ENCODE data around the gene FBXO38. TPM values are rescaled to one million over a fixed set of nuclear protein-coding genes. Genes with fewer than 3 reads are reported as not detected.
A peak's percentile ranks its signal among the peaks of the same experiment; 100 is the strongest.

Gene FBXO38
- total RNA-seq, 1 experiment from 2014 or later = 36.3 TPM

GRCh38 chr5:148343603-148344487, 39.9 kb upstream of the FBXO38 start:
- no peak overlapping the region for H3K4me3 ChIP-seq (replicated peaks in 1 of 2; ENCODE audit: low read depth in 1 of 2, low read length in 2 of 2)
- TF ChIP-seq SIN3A (IDR thresholded peaks at IDR 0.05; ENCODE audit: low read depth) = no peak
- no peak for TF ChIP-seq CBX3 (IDR thresholded peaks at IDR 0.05; ENCODE audit: low read depth)
- no peak for TF ChIP-seq SP1 (IDR thresholded peaks at IDR 0.05; ENCODE audit: low read depth)
- no peaks in the 10 kb centered on the region for H3K79me2 ChIP-seq (ENCODE audit: insufficient read depth, low read length)
- no peaks in the 10 kb centered on the region for H3K27me3 ChIP-seq (ENCODE audit: insufficient read depth, low read length)
- no peak overlapping the region for H3K9ac ChIP-seq (ENCODE audit: low read length)
- H3K4me1 ChIP-seq (ENCODE audit: control insufficient read depth in 1 of 2, insufficient read depth in 2 of 2, low read length in 2 of 2) = peaks cover 8 to 14% of the 10 kb centered on the region in 2 experiments; a peak in 3 of 4 replicates
- no peaks in the 10 kb centered on the region for H3K36me3 ChIP-seq (ENCODE audit: control insufficient read depth in 1 of 2, insufficient read depth in 2 of 2, low read length in 2 of 2)
- POLR2A ChIA-PET = no interaction called here
- H3K4me2 ChIP-seq (ENCODE audit: low read length) = peak overlapping the region; percentile 60
- no peaks in the 10 kb centered on the region for H4K20me1 ChIP-seq (ENCODE audit: insufficient read depth)
- peak overlapping the region; percentile 47 for H2AFZ ChIP-seq (ENCODE audit: low read depth, low read length, poor library complexity, severe bottlenecking)
- no peak for ATAC-seq
- RAD21 ChIA-PET (ENCODE audit: low non-redundant PET in 1 of 2, low total read pairs in 2 of 2, uncharacterized antibody in 2 of 2, unreplicated experiment in 2 of 2) = no interaction called here
- no peaks in the 10 kb centered on the region for H3K9me2 ChIP-seq (ENCODE audit: insufficient read depth)
- no peaks in the 10 kb centered on the region for H3K9me3 ChIP-seq (ENCODE audit: control insufficient read depth in 1 of 2, insufficient read depth in 1 of 2, low read depth in 1 of 2, low read length in 2 of 2)
- no peak for DNase-seq (ENCODE audit: low read depth, low spot score)
- no TSS peak for BruUV-seq (replicated peaks)
- intact Hi-C loops (cut with micrococcal nuclease) = no loop called here
- H3K27ac ChIP-seq (ENCODE audit: low read depth, low read length) = no peak overlapping the region
- CTCF ChIA-PET = no interaction called here

- Histone ChIP-seq H3K4me1 (ENCODE audit: control insufficient read depth in 1 of 2, insufficient read depth in 2 of 2, low read length in 2 of 2) (peaks cover 8 to 12% of the 10 kb centered on the region in 2 experiments; a peak in 3 of 4 replicates), H3K9me2 (ENCODE audit: insufficient read depth) (no peaks in the 10 kb centered on the region), H3K36me3 (ENCODE audit: control insufficient read depth in 1 of 2, insufficient read depth in 2 of 2, low read length in 2 of 2) (no peaks in the 10 kb centered on the region), H4K20me1 (ENCODE audit: insufficient read depth) (no peaks in the 10 kb centered on the region), H3K9ac (ENCODE audit: low read length) (no peak overlapping the region), H3K79me2 (ENCODE audit: insufficient read depth, low read length) (no peaks in the 10 kb centered on the region), H3K4me2 (ENCODE audit: low read length) (no peak overlapping the region), H3K9me3 (ENCODE audit: control insufficient read depth in 1 of 2, insufficient read depth in 1 of 2, low read depth in 1 of 2, low read length in 2 of 2) (no peaks in the 10 kb centered on the region), H3K27ac (ENCODE audit: low read depth, low read length) (no peak overlapping the region), H2AFZ (ENCODE audit: low read depth, low read length, poor library complexity, severe bottlenecking) (no peak overlapping the region), H3K27me3 (ENCODE audit: insufficient read depth, low read length) (no peaks in the 10 kb centered on the region), H3K4me3 (replicated peaks in 1 of 2; ENCODE audit: low read depth in 1 of 2, low read length in 2 of 2) (no peak overlapping the region)
- POLR2A ChIA-PET = no interaction called here
- ATAC-seq (no peak), DNase-seq (ENCODE audit: low read depth, low spot score) (no peak)
- CTCF ChIA-PET = no interaction called here
- RAD21 ChIA-PET (ENCODE audit: low non-redundant PET in 1 of 2, low total read pairs in 2 of 2, uncharacterized antibody in 2 of 2, unreplicated experiment in 2 of 2) = no interaction called here
- intact Hi-C loops (cut with micrococcal nuclease) = no loop called here
- BruUV-seq (replicated peaks) = no TSS peak
- TF ChIP-seq CTCF (IDR thresholded peaks at IDR 0.05 in 2 of 3, conservative IDR thresholded peaks at IDR 0.05 in 1 of 3; ENCODE audit: borderline replicate concordance in 1 of 3, insufficient read depth in 1 of 3, low read depth in 2 of 3, low read length in 2 of 3) (no peak), CEBPB (IDR thresholded peaks at IDR 0.05; ENCODE audit: low read depth) (no peak), CBX3 (IDR thresholded peaks at IDR 0.05; ENCODE audit: low read depth) (no peak), REST (IDR thresholded peaks at IDR 0.05; ENCODE audit: low read depth) (no peak), ZBTB33 (IDR thresholded peaks at IDR 0.05; ENCODE audit: extremely low read depth, insufficient replicate concordance, low read length) (no peak), JUND (IDR thresholded peaks at IDR 0.05) (no peak), ELF1 (IDR thresholded peaks at IDR 0.05; ENCODE audit: borderline replicate concordance, low read depth) (no peak), ZFX (IDR thresholded peaks at IDR 0.05) (no peak), EGR1 (IDR thresholded peaks at IDR 0.05; ENCODE audit: low read depth) (no peak), YY1 (IDR thresholded peaks at IDR 0.05; ENCODE audit: extremely low read depth, insufficient replicate concordance, low read depth, low read length) (no peak)
Observed at GRCh38 chr5:148347706-148348105, 36.1 kb upstream of the FBXO38 start.

All from HCT116 (cell line).